ENCODE data around the gene CLUH. TPM values are rescaled to one million over a fixed set of nuclear protein-coding genes. Genes with fewer than 3 reads are reported as not detected.

CLUH gene
- total RNA-seq, 1 experiment from 2014 or later = 175 TPM

DNA sequence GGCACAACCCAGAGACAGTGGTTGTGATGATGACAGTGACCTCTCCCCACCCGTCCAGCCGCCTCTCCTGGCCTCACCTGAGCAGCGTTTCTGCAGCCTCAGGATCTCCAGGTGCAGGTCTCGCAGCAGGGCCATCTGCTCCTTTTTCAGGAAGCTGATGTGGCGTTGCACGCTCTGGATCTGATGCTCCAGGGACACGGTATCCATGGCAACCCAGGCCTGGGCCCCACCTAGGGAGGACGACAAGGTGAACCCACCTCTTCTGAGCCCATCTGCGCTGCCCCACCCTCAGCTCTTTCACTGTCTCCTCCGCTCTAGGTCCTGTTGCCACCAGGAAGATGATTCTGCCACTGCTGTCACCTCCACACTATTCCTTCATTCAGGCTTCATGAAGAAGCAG is 23.4 kb upstream of the CLUH start:
- no TSS peak for BruUV-seq (replicated peaks)
- H3K79me2 ChIP-seq (ENCODE audit: insufficient read depth, low read length) = no peaks in the 10 kb centered on the region
- H4K20me1 ChIP-seq (ENCODE audit: insufficient read depth) = no peaks in the 10 kb centered on the region
- H2AFZ ChIP-seq (ENCODE audit: low read depth, low read length, poor library complexity, severe bottlenecking) = no peak overlapping the region
- H3K27ac ChIP-seq (ENCODE audit: low read depth, low read length) = no peak overlapping the region
- ChIA-PET CTCF (interaction anchor here (1.1 kb wide), 1 partner anchor 52 kb away, joined by 3 read pairs; no protein-coding TSS in a partner anchor), RAD21 (ENCODE audit: low non-redundant PET in 1 of 2, low total read pairs in 2 of 2, uncharacterized antibody in 2 of 2, unreplicated experiment in 2 of 2) (no interaction called here), POLR2A (interaction anchor here (0.5 to 0.8 kb wide), 2 partner anchors 11 to 18 kb away, joined by 3 read pairs; no protein-coding TSS in a partner anchor)
- H3K9me2 ChIP-seq (ENCODE audit: insufficient read depth) = no peaks in the 10 kb centered on the region
- H3K27me3 ChIP-seq (ENCODE audit: insufficient read depth, low read length) = no peaks in the 10 kb centered on the region
- H3K4me2 ChIP-seq (ENCODE audit: low read length) = no peak overlapping the region
- H3K4me3 ChIP-seq (replicated peaks in 1 of 2; ENCODE audit: low read depth in 1 of 2, low read length in 2 of 2) = no peak overlapping the region
- H3K4me1 ChIP-seq (ENCODE audit: control insufficient read depth in 1 of 2, insufficient read depth in 2 of 2, low read length in 2 of 2) = no peaks in the 10 kb centered on the region
- H3K36me3 ChIP-seq (ENCODE audit: control insufficient read depth in 1 of 2, insufficient read depth in 2 of 2, low read length in 2 of 2) = no peaks in the 10 kb centered on the region
- no peaks in the 10 kb centered on the region for H3K9me3 ChIP-seq (ENCODE audit: control insufficient read depth in 1 of 2, insufficient read depth in 1 of 2, low read depth in 1 of 2, low read length in 2 of 2)
- TF ChIP-seq YY1 (IDR thresholded peaks at IDR 0.05; ENCODE audit: extremely low read depth, insufficient replicate concordance, low read depth, low read length) = no peak
- TF ChIP-seq, protein P1, sequence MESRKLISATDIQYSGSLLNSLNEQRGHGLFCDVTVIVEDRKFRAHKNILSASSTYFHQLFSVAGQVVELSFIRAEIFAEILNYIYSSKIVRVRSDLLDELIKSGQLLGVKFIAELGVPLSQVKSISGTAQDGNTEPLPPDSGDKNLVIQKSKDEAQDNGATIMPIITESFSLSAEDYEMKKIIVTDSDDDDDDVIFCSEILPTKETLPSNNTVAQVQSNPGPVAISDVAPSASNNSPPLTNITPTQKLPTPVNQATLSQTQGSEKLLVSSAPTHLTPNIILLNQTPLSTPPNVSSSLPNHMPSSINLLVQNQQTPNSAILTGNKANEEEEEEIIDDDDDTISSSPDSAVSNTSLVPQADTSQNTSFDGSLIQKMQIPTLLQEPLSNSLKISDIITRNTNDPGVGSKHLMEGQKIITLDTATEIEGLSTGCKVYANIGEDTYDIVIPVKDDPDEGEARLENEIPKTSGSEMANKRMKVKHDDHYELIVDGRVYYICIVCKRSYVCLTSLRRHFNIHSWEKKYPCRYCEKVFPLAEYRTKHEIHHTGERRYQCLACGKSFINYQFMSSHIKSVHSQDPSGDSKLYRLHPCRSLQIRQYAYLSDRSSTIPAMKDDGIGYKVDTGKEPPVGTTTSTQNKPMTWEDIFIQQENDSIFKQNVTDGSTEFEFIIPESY (IDR thresholded peaks at IDR 0.05; ENCODE audit: extremely low read depth, insufficient replicate concordance, low read length) = no peak
- no peak overlapping the region for H3K9ac ChIP-seq (ENCODE audit: low read length)
- ATAC-seq = no peak
- no peak for DNase-seq (ENCODE audit: low read depth, low spot score)
- intact Hi-C loops (cut with micrococcal nuclease) = no loop called here

DNA sequence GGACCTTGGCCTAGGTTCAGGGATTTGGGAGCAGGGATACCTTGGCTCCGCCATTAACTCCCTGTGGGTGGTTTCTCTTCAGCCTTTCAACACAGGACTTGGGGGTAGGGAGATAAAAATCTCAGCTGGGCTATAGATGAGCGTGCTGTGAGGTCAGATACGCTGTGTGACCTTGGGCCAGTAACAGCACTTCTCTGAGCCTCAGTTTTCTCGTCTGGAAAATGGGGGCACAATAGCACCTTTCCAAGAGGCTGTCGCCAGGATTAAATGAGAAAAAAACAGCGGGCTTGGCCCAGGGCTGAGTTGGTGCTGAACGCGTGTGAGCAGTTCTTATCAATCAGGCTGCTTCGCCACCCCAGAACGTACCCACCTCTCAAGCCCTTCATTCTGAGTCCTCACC is 20.2 kb upstream of the CLUH start:
- Histone ChIP-seq H3K27ac (ENCODE audit: low read depth, low read length) (no peak overlapping the region), H4K20me1 (ENCODE audit: insufficient read depth) (no peaks in the 10 kb centered on the region), H3K36me3 (ENCODE audit: control insufficient read depth in 1 of 2, insufficient read depth in 2 of 2, low read length in 2 of 2) (no peaks in the 10 kb centered on the region), H3K9me2 (ENCODE audit: insufficient read depth) (no peaks in the 10 kb centered on the region), H3K27me3 (ENCODE audit: insufficient read depth, low read length) (no peaks in the 10 kb centered on the region), H2AFZ (ENCODE audit: low read depth, low read length, poor library complexity, severe bottlenecking) (no peak overlapping the region), H3K4me2 (ENCODE audit: low read length) (no peak overlapping the region), H3K79me2 (ENCODE audit: insufficient read depth, low read length) (no peaks in the 10 kb centered on the region), H3K4me1 (ENCODE audit: control insufficient read depth in 1 of 2, insufficient read depth in 2 of 2, low read length in 2 of 2) (no peaks in the 10 kb centered on the region), H3K9ac (ENCODE audit: low read length) (no peak overlapping the region), H3K9me3 (ENCODE audit: control insufficient read depth in 1 of 2, insufficient read depth in 1 of 2, low read depth in 1 of 2, low read length in 2 of 2) (no peaks in the 10 kb centered on the region), H3K4me3 (replicated peaks in 1 of 2; ENCODE audit: low read depth in 1 of 2, low read length in 2 of 2) (no peak overlapping the region)
- ChIA-PET RAD21 (ENCODE audit: low non-redundant PET in 1 of 2, low total read pairs in 2 of 2, uncharacterized antibody in 2 of 2, unreplicated experiment in 2 of 2) (no interaction called here), CTCF (no interaction called here), POLR2A (no interaction called here)
- ATAC-seq (no peak), DNase-seq (ENCODE audit: low read depth, low spot score) (no peak)
- intact Hi-C loops (cut with micrococcal nuclease) = no loop called here
- BruUV-seq (replicated peaks) = no TSS peak
- no peak for TF ChIP-seq ELF1 (IDR thresholded peaks at IDR 0.05; ENCODE audit: borderline replicate concordance, low read depth)
- no peak for TF ChIP-seq EGR1 (IDR thresholded peaks at IDR 0.05; ENCODE audit: low read depth)
- no peak for TF ChIP-seq TCF7L2 (IDR thresholded peaks at IDR 0.05; ENCODE audit: borderline replicate concordance, extremely low read depth, insufficient read depth, insufficient read length)
- no peak for TF ChIP-seq POLR2A (IDR thresholded peaks at IDR 0.05; ENCODE audit: borderline replicate concordance, extremely low read depth, insufficient read depth, insufficient read length)
- TF ChIP-seq, protein P2, sequence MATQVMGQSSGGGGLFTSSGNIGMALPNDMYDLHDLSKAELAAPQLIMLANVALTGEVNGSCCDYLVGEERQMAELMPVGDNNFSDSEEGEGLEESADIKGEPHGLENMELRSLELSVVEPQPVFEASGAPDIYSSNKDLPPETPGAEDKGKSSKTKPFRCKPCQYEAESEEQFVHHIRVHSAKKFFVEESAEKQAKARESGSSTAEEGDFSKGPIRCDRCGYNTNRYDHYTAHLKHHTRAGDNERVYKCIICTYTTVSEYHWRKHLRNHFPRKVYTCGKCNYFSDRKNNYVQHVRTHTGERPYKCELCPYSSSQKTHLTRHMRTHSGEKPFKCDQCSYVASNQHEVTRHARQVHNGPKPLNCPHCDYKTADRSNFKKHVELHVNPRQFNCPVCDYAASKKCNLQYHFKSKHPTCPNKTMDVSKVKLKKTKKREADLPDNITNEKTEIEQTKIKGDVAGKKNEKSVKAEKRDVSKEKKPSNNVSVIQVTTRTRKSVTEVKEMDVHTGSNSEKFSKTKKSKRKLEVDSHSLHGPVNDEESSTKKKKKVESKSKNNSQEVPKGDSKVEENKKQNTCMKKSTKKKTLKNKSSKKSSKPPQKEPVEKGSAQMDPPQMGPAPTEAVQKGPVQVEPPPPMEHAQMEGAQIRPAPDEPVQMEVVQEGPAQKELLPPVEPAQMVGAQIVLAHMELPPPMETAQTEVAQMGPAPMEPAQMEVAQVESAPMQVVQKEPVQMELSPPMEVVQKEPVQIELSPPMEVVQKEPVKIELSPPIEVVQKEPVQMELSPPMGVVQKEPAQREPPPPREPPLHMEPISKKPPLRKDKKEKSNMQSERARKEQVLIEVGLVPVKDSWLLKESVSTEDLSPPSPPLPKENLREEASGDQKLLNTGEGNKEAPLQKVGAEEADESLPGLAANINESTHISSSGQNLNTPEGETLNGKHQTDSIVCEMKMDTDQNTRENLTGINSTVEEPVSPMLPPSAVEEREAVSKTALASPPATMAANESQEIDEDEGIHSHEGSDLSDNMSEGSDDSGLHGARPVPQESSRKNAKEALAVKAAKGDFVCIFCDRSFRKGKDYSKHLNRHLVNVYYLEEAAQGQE (IDR thresholded peaks at IDR 0.05; ENCODE audit: low read depth) = no peak
- TF ChIP-seq ZNF274 (IDR thresholded peaks at IDR 0.05; ENCODE audit: low read depth, low read length) = no peak
- TF ChIP-seq JUND (IDR thresholded peaks at IDR 0.05) = no peak
- no peak for TF ChIP-seq FOSL1 (IDR thresholded peaks at IDR 0.05; ENCODE audit: low read depth)
- no peak for TF ChIP-seq ATF3 (IDR thresholded peaks at IDR 0.05)
- no peak for TF ChIP-seq CTCF (IDR thresholded peaks at IDR 0.05 in 2 of 3, conservative IDR thresholded peaks at IDR 0.05 in 1 of 3; ENCODE audit: borderline replicate concordance in 1 of 3, insufficient read depth in 1 of 3, low read depth in 2 of 3, low read length in 2 of 3)
- TF ChIP-seq SIN3A (IDR thresholded peaks at IDR 0.05; ENCODE audit: low read depth) = no peak

Measured in HCT116 (cell line).